ENCODE data around the gene RAB11FIP4.

Gene RAB11FIP4

GRCh38 chr17:31452561-31453110 is 61.2 kb downstream of the RAB11FIP4 start:
- H3K4me3 ChIP-seq (ENCODE audit: low read depth, low read length): no peak overlapping the region
- H3K27ac ChIP-seq (ENCODE audit: low read depth, low read length): no peak overlapping the region
- H3K9ac ChIP-seq (ENCODE audit: low read length): no peak overlapping the region
- peaks cover 5% of the 10 kb centered on the region; the same call in 1 of the 2 replicates for H3K9me3 ChIP-seq (ENCODE audit: control insufficient read depth, insufficient read depth, low read depth, low read length)
- peaks cover 18% of the 10 kb centered on the region for H3K4me1 ChIP-seq (ENCODE audit: control insufficient read depth, insufficient read depth, low read length)
- H3K27me3 ChIP-seq (ENCODE audit: control insufficient read depth, insufficient read depth, low read length): no peaks in the 10 kb centered on the region
- H3K36me3 ChIP-seq (ENCODE audit: control insufficient read depth, insufficient read depth, low read length): no peaks in the 10 kb centered on the region

GRCh38 chr17:31453896-31454295 is 62.4 kb downstream of the RAB11FIP4 start:
- Histone ChIP-seq H3K27ac (ENCODE audit: low read depth, low read length) (no peak overlapping the region), H3K36me3 (ENCODE audit: control insufficient read depth, insufficient read depth, low read length) (no peaks in the 10 kb centered on the region), H3K9ac (ENCODE audit: low read length) (no peak overlapping the region), H3K9me3 (ENCODE audit: control insufficient read depth, insufficient read depth, low read depth, low read length) (peaks cover 5% of the 10 kb centered on the region; the same call in 1 of the 2 replicates), H3K4me1 (ENCODE audit: control insufficient read depth, insufficient read depth, low read length) (peaks cover 18% of the 10 kb centered on the region), H3K27me3 (ENCODE audit: control insufficient read depth, insufficient read depth, low read length) (no peaks in the 10 kb centered on the region), H3K4me3 (ENCODE audit: low read depth, low read length) (no peak overlapping the region)

- H3K9ac ChIP-seq (ENCODE audit: low read length): no peak overlapping the region
- H3K27ac ChIP-seq (ENCODE audit: low read depth, low read length): no peak overlapping the region
- H3K4me1 ChIP-seq (ENCODE audit: control insufficient read depth, insufficient read depth, low read length): peaks cover 15% of the 10 kb centered on the region
Observed at GRCh38 chr17:31456814-31457213, 65.3 kb downstream of the RAB11FIP4 start.

GRCh38 chr17:31457391-31458234 is 66.1 kb downstream of the RAB11FIP4 start:
- Histone ChIP-seq H3K9ac (ENCODE audit: low read length) (no peak overlapping the region), H3K36me3 (ENCODE audit: control insufficient read depth, insufficient read depth, low read length) (no peaks in the 10 kb centered on the region), H3K27me3 (ENCODE audit: control insufficient read depth, insufficient read depth, low read length) (no peaks in the 10 kb centered on the region), H3K27ac (ENCODE audit: low read depth, low read length) (no peak overlapping the region), H3K4me1 (ENCODE audit: control insufficient read depth, insufficient read depth, low read length) (peaks cover 9% of the 10 kb centered on the region), H3K9me3 (ENCODE audit: control insufficient read depth, insufficient read depth, low read depth, low read length) (peaks cover 5% of the 10 kb centered on the region; the same call in 1 of the 2 replicates), H3K4me3 (ENCODE audit: low read depth, low read length) (no peak overlapping the region)

More at GRCh38 chr17:31456814-31457213, 65.3 kb downstream of the RAB11FIP4 start:
- Histone ChIP-seq H3K9me3 (ENCODE audit: control insufficient read depth, insufficient read depth, low read depth, low read length) (peaks cover 5% of the 10 kb centered on the region; the same call in 1 of the 2 replicates), H3K36me3 (ENCODE audit: control insufficient read depth, insufficient read depth, low read length) (no peaks in the 10 kb centered on the region), H3K4me3 (ENCODE audit: low read depth, low read length) (no peak overlapping the region), H3K27me3 (ENCODE audit: control insufficient read depth, insufficient read depth, low read length) (no peaks in the 10 kb centered on the region)

GRCh38 chr17:31458829-31459228 is 67.4 kb downstream of the RAB11FIP4 start:
- H3K36me3 ChIP-seq (ENCODE audit: control insufficient read depth, insufficient read depth, low read length): no peaks in the 10 kb centered on the region
- no peaks in the 10 kb centered on the region for H3K27me3 ChIP-seq (ENCODE audit: control insufficient read depth, insufficient read depth, low read length)
- peaks cover 7% of the 10 kb centered on the region for H3K4me1 ChIP-seq (ENCODE audit: control insufficient read depth, insufficient read depth, low read length)
- H3K9me3 ChIP-seq (ENCODE audit: control insufficient read depth, insufficient read depth, low read depth, low read length): peaks cover 5% of the 10 kb centered on the region; the same call in 1 of the 2 replicates
- H3K9ac ChIP-seq (ENCODE audit: low read length): no peak overlapping the region
- H3K4me3 ChIP-seq (ENCODE audit: low read depth, low read length): no peak overlapping the region
- no peak overlapping the region for H3K27ac ChIP-seq (ENCODE audit: low read depth, low read length)

GRCh38 chr17:31459716-31460115 is 68.2 kb downstream of the RAB11FIP4 start:
- Histone ChIP-seq H3K36me3 (ENCODE audit: control insufficient read depth, insufficient read depth, low read length) (no peaks in the 10 kb centered on the region), H3K4me3 (ENCODE audit: low read depth, low read length) (no peak overlapping the region), H3K27me3 (ENCODE audit: control insufficient read depth, insufficient read depth, low read length) (no peaks in the 10 kb centered on the region), H3K27ac (ENCODE audit: low read depth, low read length) (no peak overlapping the region), H3K9ac (ENCODE audit: low read length) (no peak overlapping the region), H3K4me1 (ENCODE audit: control insufficient read depth, insufficient read depth, low read length) (peaks cover 7% of the 10 kb centered on the region), H3K9me3 (ENCODE audit: control insufficient read depth, insufficient read depth, low read depth, low read length) (peaks cover 5% of the 10 kb centered on the region; the same call in 1 of the 2 replicates)

- Histone ChIP-seq H3K4me3 (ENCODE audit: low read depth, low read length) (no peak overlapping the region), H3K4me1 (ENCODE audit: control insufficient read depth, insufficient read depth, low read length) (peaks cover 7% of the 10 kb centered on the region), H3K27ac (ENCODE audit: low read depth, low read length) (no peak overlapping the region), H3K27me3 (ENCODE audit: control insufficient read depth, insufficient read depth, low read length) (no peaks in the 10 kb centered on the region), H3K9me3 (ENCODE audit: control insufficient read depth, insufficient read depth, low read depth, low read length) (peaks cover 2% of the 10 kb centered on the region; the same call in 1 of the 2 replicates), H3K36me3 (ENCODE audit: control insufficient read depth, insufficient read depth, low read length) (no peaks in the 10 kb centered on the region), H3K9ac (ENCODE audit: low read length) (no peak overlapping the region)
Observed at GRCh38 chr17:31460226-31460721, 68.8 kb downstream of the RAB11FIP4 start.

GRCh38 chr17:31461227-31461810 is 69.8 kb downstream of the RAB11FIP4 start:
- H3K36me3 ChIP-seq (ENCODE audit: control insufficient read depth, insufficient read depth, low read length): no peaks in the 10 kb centered on the region
- H3K4me1 ChIP-seq (ENCODE audit: control insufficient read depth, insufficient read depth, low read length): peaks cover 7% of the 10 kb centered on the region
- H3K27me3 ChIP-seq (ENCODE audit: control insufficient read depth, insufficient read depth, low read length): no peaks in the 10 kb centered on the region

GRCh38 chr17:31462261-31462660 is 70.8 kb downstream of the RAB11FIP4 start:
- Histone ChIP-seq H3K9me3 (ENCODE audit: control insufficient read depth, insufficient read depth, low read depth, low read length) (no peaks in the 10 kb centered on the region), H3K27me3 (ENCODE audit: control insufficient read depth, insufficient read depth, low read length) (no peaks in the 10 kb centered on the region), H3K4me1 (ENCODE audit: control insufficient read depth, insufficient read depth, low read length) (peaks cover 1% of the 10 kb centered on the region; the same call in 1 of the 2 replicates), H3K9ac (ENCODE audit: low read length) (no peak overlapping the region), H3K36me3 (ENCODE audit: control insufficient read depth, insufficient read depth, low read length) (no peaks in the 10 kb centered on the region), H3K4me3 (ENCODE audit: low read depth, low read length) (no peak overlapping the region), H3K27ac (ENCODE audit: low read depth, low read length) (no peak overlapping the region)

More at GRCh38 chr17:31461227-31461810, 69.8 kb downstream of the RAB11FIP4 start:
- no peak overlapping the region for H3K9ac ChIP-seq (ENCODE audit: low read length)
- no peaks in the 10 kb centered on the region for H3K9me3 ChIP-seq (ENCODE audit: control insufficient read depth, insufficient read depth, low read depth, low read length)
- H3K27ac ChIP-seq (ENCODE audit: low read depth, low read length): no peak overlapping the region
- H3K4me3 ChIP-seq (ENCODE audit: low read depth, low read length): no peak overlapping the region

GRCh38 chr17:31466096-31466760 is 74.8 kb downstream of the RAB11FIP4 start:
- no peak overlapping the region for H3K9ac ChIP-seq (ENCODE audit: low read length)

More at GRCh38 chr17:31466096-31466760, 74.8 kb downstream of the RAB11FIP4 start:
- no peaks in the 10 kb centered on the region for H3K27me3 ChIP-seq (ENCODE audit: control insufficient read depth, insufficient read depth, low read length)
- no peak overlapping the region for H3K27ac ChIP-seq (ENCODE audit: low read depth, low read length)
- no peak overlapping the region for H3K4me3 ChIP-seq (ENCODE audit: low read depth, low read length)
- peaks cover 22% of the 10 kb centered on the region for H3K4me1 ChIP-seq (ENCODE audit: control insufficient read depth, insufficient read depth, low read length)
- H3K36me3 ChIP-seq (ENCODE audit: control insufficient read depth, insufficient read depth, low read length): no peaks in the 10 kb centered on the region
- H3K9me3 ChIP-seq (ENCODE audit: control insufficient read depth, insufficient read depth, low read depth, low read length): no peaks in the 10 kb centered on the region
